ENCODE data around the gene ANXA6.

DNA sequence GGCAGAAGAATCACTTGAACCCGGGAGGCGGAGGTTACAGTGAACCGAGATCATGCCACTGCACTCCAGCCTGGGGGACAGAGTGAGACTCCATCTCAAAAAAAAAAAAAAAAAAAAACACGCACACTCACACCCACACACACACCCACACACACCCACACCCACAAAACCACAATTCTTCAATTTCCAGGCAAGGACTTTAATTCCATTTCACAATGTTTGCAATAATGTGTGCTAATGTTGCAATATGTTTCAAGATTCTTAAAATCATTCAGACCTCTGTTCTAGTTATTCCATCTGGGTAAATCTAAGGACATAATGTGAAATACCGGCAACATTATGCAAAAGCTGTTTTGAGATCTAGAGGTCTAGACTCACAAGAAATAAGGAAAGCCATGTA, 38.0 kb upstream of the ANXA6 start:
- TF ChIP-seq, protein P1, sequence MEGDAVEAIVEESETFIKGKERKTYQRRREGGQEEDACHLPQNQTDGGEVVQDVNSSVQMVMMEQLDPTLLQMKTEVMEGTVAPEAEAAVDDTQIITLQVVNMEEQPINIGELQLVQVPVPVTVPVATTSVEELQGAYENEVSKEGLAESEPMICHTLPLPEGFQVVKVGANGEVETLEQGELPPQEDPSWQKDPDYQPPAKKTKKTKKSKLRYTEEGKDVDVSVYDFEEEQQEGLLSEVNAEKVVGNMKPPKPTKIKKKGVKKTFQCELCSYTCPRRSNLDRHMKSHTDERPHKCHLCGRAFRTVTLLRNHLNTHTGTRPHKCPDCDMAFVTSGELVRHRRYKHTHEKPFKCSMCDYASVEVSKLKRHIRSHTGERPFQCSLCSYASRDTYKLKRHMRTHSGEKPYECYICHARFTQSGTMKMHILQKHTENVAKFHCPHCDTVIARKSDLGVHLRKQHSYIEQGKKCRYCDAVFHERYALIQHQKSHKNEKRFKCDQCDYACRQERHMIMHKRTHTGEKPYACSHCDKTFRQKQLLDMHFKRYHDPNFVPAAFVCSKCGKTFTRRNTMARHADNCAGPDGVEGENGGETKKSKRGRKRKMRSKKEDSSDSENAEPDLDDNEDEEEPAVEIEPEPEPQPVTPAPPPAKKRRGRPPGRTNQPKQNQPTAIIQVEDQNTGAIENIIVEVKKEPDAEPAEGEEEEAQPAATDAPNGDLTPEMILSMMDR (IDR thresholded peaks at IDR 0.05; ENCODE audit: poor library complexity): no peak
- TF ChIP-seq EZH2phosphoT487 (IDR thresholded peaks at IDR 0.05; ENCODE audit: low read depth, severe bottlenecking, unreplicated experiment) (no peak), EZH2 (IDR thresholded peaks at IDR 0.05; ENCODE audit: borderline replicate concordance) (no peak)
